ENCODE data around the gene BCL2L13.
"Not testable (repeated sequence)": the region's sequence is repeated elsewhere in the genome, so short reads cannot be mapped to it uniquely, and the experiment has no call there.

BCL2L13 gene

GRCh38 chr22:17761138-17761488, 122.6 kb downstream of the BCL2L13 start:
- DNase-seq (ENCODE audit: low read depth), result no peak

- DNase-seq (ENCODE audit: low read depth), result not testable (repeated sequence)
These were observed 124.9 kb downstream of the BCL2L13 start for GRCh38 chr22:17763442-17763841.

- no peak for DNase-seq (ENCODE audit: low read depth)
These were observed 125.5 kb downstream of the BCL2L13 start for GRCh38 chr22:17764036-17764435.

GRCh38 chr22:17764852-17765251, 126.3 kb downstream of the BCL2L13 start:
- not testable (repeated sequence) for DNase-seq (ENCODE audit: low read depth)

GRCh38 chr22:17767233-17768065, 128.9 kb downstream of the BCL2L13 start:
- DNase-seq (ENCODE audit: low read depth), result no peak

- DNase-seq (ENCODE audit: low read depth), result no peak
These were observed 130.6 kb downstream of the BCL2L13 start for GRCh38 chr22:17769013-17769715.

GRCh38 chr22:17769716-17770082, 131.1 kb downstream of the BCL2L13 start:
- no peak for DNase-seq (ENCODE audit: low read depth)

- DNase-seq (ENCODE audit: low read depth), result no peak
These were observed 131.9 kb downstream of the BCL2L13 start for GRCh38 chr22:17770180-17771077.

GRCh38 chr22:17772249-17772957, 133.8 kb downstream of the BCL2L13 start:
- DNase-seq (ENCODE audit: low read depth), result no peak

GRCh38 chr22:17772958-17773605, 134.5 kb downstream of the BCL2L13 start:
- DNase-seq (ENCODE audit: low read depth), result no peak

GRCh38 chr22:17773606-17774205, 135.1 kb downstream of the BCL2L13 start:
- DNase-seq (ENCODE audit: low read depth), result no peak

- DNase-seq (ENCODE audit: low read depth), result no peak
These were observed 135.8 kb downstream of the BCL2L13 start, which contains the start of gene BID for GRCh38 chr22:17774206-17774925. TSS of gene BID (minus strand) at chr22:17774469. CDS start at chr22:17750116, 24,353 bp downstream.

- no peak for DNase-seq (ENCODE audit: low read depth)
These were observed 136.5 kb downstream of the BCL2L13 start for GRCh38 chr22:17774926-17775685.

GRCh38 chr22:17775781-17776465, 137.4 kb downstream of the BCL2L13 start:
- no peak for DNase-seq (ENCODE audit: low read depth)

GRCh38 chr22:17777005-17777716, 138.6 kb downstream of the BCL2L13 start:
- no peak for DNase-seq (ENCODE audit: low read depth)

GRCh38 chr22:17777717-17778044, 139.1 kb downstream of the BCL2L13 start:
- no peak for DNase-seq (ENCODE audit: low read depth)

- DNase-seq (ENCODE audit: low read depth), result no peak
These were observed 139.9 kb downstream of the BCL2L13 start for GRCh38 chr22:17778412-17778976.
